Endodermal cell (in vitro differentiated cells): ENCODE measurements around the gene LBX2. TPM values are rescaled to one million over a fixed set of nuclear protein-coding genes. Genes with fewer than 3 reads are reported as not detected.
"Not testable (repeated sequence)": the region's sequence is repeated elsewhere in the genome, so short reads cannot be mapped to it uniquely, and the experiment has no call there.

ENCODE experiments used
- DNase-seq: peaks from one replicate; pipeline ENCODE4 v3.0.0-alpha.2; 2017
- H3K27ac ChIP-seq: 2 replicates; pipeline ENCODE4 v1.5.1; 2013; ENCODE audit warnings: mild to moderate bottlenecking, low read depth, low read length, moderate library complexity
- H3K27me3 ChIP-seq: 2 replicates; pipeline ENCODE4 v1.6.1; 2013; ENCODE audit warnings: mild to moderate bottlenecking, low read length, moderate library complexity; ENCODE audit not compliant: insufficient read depth, control insufficient read depth, poor library complexity, severe bottlenecking
- H3K36me3 ChIP-seq: 2 replicates; pipeline ENCODE4 v1.7.0; 2013; ENCODE audit warnings: mild to moderate bottlenecking, low read length, moderate library complexity; ENCODE audit not compliant: control insufficient read depth, insufficient read depth
- H3K4me1 ChIP-seq: one replicate; pipeline ENCODE4 v1.7.0; 2013; ENCODE audit warnings: low read length; ENCODE audit not compliant: control insufficient read depth, insufficient read depth
- H3K4me3 ChIP-seq: 2 replicates; pipeline ENCODE4 v1.5.1; 2013; ENCODE audit warnings: mild to moderate bottlenecking, low read length, moderate library complexity
- H3K9ac ChIP-seq: 2 replicates; pipeline ENCODE4 v1.6.1; 2013; ENCODE audit warnings: mild to moderate bottlenecking, low read length, moderate library complexity; ENCODE audit not compliant: poor library complexity, severe bottlenecking; ENCODE audit errors: extremely low read depth
- H3K9me3 ChIP-seq: 2 replicates; pipeline ENCODE4 v1.6.1; 2013; ENCODE audit warnings: mild to moderate bottlenecking, low read length, moderate library complexity; ENCODE audit not compliant: control insufficient read depth
- H3K27ac Mint-ChIP-seq: 2 replicates; pipeline ENCODE4 v1.8.0; 2020; ENCODE audit warnings: mixed read lengths
- H3K27me3 Mint-ChIP-seq: 2 replicates; pipeline ENCODE4 v1.8.0; 2021; ENCODE audit warnings: mild to moderate bottlenecking, mixed read lengths; ENCODE audit not compliant: insufficient read depth
- H3K36me3 Mint-ChIP-seq: 2 replicates; pipeline ENCODE4 v1.8.0; 2020; ENCODE audit warnings: low read depth, mixed read lengths
- H3K4me1 Mint-ChIP-seq: 2 replicates; pipeline ENCODE4 v1.8.0; 2020; ENCODE audit warnings: mixed read lengths
- H3K4me3 Mint-ChIP-seq: 2 replicates; pipeline ENCODE4 v1.8.0; 2020; ENCODE audit warnings: mild to moderate bottlenecking, moderate library complexity, mixed read lengths
- H3K9me3 Mint-ChIP-seq: 2 replicates; pipeline ENCODE4 v1.8.0; 2020; ENCODE audit warnings: mild to moderate bottlenecking, mixed read lengths
- WGBS, 2 experiments: methylation state at CpG; one replicate each; pipeline versions ENCODE4 v1.1.5 to v1.1.7; 2013; ENCODE audit warnings: missing lambda C conversion rate in 2 of 2, mixed read lengths in 1 of 2; ENCODE audit not compliant: insufficient coverage in 1 of 2, insufficient read length in 1 of 2; 5-methylcytosine and 5-hydroxymethylcytosine counted together
- total RNA-seq, 2 donors: library from RNA; stranded (reverse); fragmentation: NEBNext Ultra II Directional in 1 of 2; extraction: Animal tissue kit (Norgen Biotek cat#: 25700) in 1 of 2; gene quantifications; 2 replicates in 1 of 2; 3 replicates in 1 of 2; pipeline ENCODE4 v1.2.1, GENCODE V29; 2021
- TF ChIP-seq, protein P1 (sequence below): fragments of 200-600 bp; sonication (generic); conservative IDR thresholded peaks from 2 replicates; pipeline ENCODE4 v1.5.0; 2021; ENCODE audit warnings: antibody characterized with exemption, mild to moderate bottlenecking

The LBX2 gene
- total RNA-seq, 2 donors from 2014 or later = 1.3 to 1.6 TPM

DNA sequence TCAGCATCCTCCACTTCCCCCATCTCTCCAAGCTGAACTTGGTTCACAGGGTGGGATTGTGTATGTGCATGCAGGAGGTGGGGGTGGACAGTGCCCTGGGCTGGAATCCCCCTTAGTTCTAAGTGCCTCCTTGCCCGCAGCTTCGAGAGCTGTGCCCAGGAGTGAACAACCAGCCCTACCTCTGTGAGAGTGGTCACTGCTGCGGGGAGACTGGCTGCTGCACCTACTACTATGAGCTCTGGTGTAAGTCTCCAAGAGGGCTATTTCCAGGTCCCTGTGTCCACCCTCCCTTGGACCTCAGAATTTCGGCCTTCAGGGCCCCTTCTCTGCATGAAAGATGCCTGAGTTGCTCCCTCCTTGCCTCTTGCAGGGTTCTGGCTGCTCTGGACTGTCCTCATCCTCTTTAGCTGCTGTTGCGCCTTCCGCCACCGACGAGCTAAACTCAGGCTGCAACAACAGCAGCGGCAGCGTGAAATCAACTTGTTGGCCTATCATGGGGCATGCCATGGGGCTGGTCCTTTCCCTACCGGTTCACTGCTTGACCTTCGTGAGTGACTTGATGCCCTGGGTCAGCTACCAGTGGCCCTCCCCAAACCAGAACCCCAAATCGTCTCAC is 39.8 kb downstream of the LBX2 start:
- H3K9ac ChIP-seq, H3K9me3 ChIP-seq, H3K27ac ChIP-seq, DNase-seq, H3K9me3 Mint-ChIP-seq, H3K4me1 ChIP-seq, H3K27me3 Mint-ChIP-seq, H3K27me3 ChIP-seq: not testable (repeated sequence)
- peak overlapping the region; percentile 83 for H3K4me3 Mint-ChIP-seq
- peak overlapping the region; percentile 75 for H3K27ac Mint-ChIP-seq
- peaks cover 27% of the 10 kb centered on the region for H3K36me3 Mint-ChIP-seq
- peaks cover 28% of the 10 kb centered on the region for H3K36me3 ChIP-seq
- WGBS, 2 experiments = 89 to 90% methylated on average over 6 to 13 of the region's 13 CpGs
- peaks cover 29% of the 10 kb centered on the region for H3K4me1 Mint-ChIP-seq
- peak overlapping the region; percentile 93 for H3K4me3 ChIP-seq

DNA sequence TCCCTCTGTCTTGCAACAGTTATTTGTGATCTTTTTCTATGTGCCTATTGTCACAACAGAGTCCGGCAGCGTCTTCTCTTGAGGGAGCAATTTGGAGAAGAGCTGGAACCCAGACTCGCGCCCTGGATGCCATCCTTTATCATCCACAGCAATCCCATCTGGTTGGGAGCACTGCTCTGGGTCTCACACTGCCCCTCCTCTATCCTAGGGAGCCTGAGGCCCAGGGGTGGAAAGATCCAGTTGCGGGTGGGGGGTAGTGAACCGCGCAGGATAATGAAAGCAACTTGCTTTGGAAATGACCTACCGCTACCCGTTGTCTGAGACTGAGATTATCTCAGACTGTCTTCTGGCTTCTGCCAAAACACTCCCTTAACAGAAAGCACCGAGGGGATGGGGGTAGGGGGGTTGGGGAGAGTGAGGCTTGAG is 40.5 kb downstream of the LBX2 start:
- Histone ChIP-seq H3K9me3 (no peaks in the 10 kb centered on the region), H3K36me3 (peaks cover 28% of the 10 kb centered on the region), H3K4me3 (peak overlapping the region; percentile 93), H3K27me3 (no peaks in the 10 kb centered on the region), H3K27ac (peak overlapping the region; percentile 77), H3K4me1 (no peaks in the 10 kb centered on the region), H3K9ac (peak overlapping the region; percentile 67)
- no peak for DNase-seq
- Mint-ChIP-seq H3K4me3 (peak overlapping the region; percentile 83), H3K9me3 (no peaks in the 10 kb centered on the region), H3K4me1 (peaks cover 27% of the 10 kb centered on the region), H3K27me3 (no peaks in the 10 kb centered on the region), H3K27ac (peak overlapping the region; percentile 94), H3K36me3 (peaks cover 27% of the 10 kb centered on the region)
- TF ChIP-seq, protein P1, sequence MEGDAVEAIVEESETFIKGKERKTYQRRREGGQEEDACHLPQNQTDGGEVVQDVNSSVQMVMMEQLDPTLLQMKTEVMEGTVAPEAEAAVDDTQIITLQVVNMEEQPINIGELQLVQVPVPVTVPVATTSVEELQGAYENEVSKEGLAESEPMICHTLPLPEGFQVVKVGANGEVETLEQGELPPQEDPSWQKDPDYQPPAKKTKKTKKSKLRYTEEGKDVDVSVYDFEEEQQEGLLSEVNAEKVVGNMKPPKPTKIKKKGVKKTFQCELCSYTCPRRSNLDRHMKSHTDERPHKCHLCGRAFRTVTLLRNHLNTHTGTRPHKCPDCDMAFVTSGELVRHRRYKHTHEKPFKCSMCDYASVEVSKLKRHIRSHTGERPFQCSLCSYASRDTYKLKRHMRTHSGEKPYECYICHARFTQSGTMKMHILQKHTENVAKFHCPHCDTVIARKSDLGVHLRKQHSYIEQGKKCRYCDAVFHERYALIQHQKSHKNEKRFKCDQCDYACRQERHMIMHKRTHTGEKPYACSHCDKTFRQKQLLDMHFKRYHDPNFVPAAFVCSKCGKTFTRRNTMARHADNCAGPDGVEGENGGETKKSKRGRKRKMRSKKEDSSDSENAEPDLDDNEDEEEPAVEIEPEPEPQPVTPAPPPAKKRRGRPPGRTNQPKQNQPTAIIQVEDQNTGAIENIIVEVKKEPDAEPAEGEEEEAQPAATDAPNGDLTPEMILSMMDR = no peak
- WGBS, 2 experiments = 0 to 17% methylated on average over 2 to 10 of the region's 10 CpGs

DNA sequence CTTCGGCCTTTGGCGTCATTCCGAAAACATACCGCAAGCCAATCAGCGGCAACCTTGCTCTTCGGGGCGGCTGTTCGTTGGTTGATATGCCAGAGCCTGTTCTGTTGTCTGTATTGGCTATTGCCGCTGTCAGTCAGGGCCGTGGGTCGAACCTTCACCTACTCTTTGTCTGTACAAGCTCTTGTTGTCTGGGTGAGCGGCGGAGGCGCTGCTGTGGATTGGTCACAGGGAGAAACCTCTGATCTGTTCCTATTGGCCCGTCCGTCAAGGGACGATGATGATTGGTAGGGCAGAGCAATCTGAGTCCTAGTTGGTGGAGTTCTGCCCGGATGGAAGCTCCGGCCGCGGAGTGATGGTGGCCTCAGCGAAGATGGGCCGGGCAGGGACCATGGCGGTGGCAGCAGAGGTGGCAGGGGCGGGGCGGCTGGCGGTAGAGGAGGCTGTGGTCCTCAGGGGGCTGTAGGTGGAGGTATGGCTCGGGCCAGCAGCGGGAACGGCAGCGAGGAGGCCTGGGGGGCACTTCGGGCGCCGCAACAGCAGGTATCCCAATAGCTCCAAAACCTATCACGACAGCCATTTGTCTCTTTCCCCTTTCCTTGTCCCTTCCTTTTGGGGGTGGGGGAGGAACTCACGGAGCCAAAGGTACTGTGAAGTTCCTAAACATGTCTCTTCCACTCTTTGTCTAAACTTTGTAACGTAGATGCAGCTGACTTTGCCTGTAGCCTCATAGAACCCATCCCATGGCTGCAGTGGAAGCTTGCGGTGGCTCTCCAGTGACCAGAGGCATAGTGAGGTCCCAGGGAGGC is 41.1 kb downstream of the LBX2 start, which contains the start of gene WBP1:
WBP1 (plus strand) TSS at position 307 of the 806 bp plus-strand sequence; CDS start at position 472, 165 bp downstream.
- TF ChIP-seq, protein P1 = no peak
- H3K36me3 Mint-ChIP-seq = peaks cover 26% of the 10 kb centered on the region
- H3K27me3 Mint-ChIP-seq = no peaks in the 10 kb centered on the region
- WGBS, 2 experiments = 0% methylated on average over 16 to 38 of the region's 38 CpGs
- Histone ChIP-seq H3K4me3 (peak within 1 kb of the TSS; percentile 93), H3K4me1 (no peaks in the 10 kb centered on the region), H3K36me3 (peaks cover 27% of the 10 kb centered on the region), H3K9ac (peak within 1 kb of the TSS; percentile 84), H3K9me3 (no peaks in the 10 kb centered on the region), H3K27ac (peak within 1 kb of the TSS; percentile 88), H3K27me3 (no peaks in the 10 kb centered on the region)
- H3K4me1 Mint-ChIP-seq = peaks cover 27% of the 10 kb centered on the region
- H3K9me3 Mint-ChIP-seq = no peaks in the 10 kb centered on the region
- H3K4me3 Mint-ChIP-seq = peak within 1 kb of the TSS; percentile 83
- DNase-seq = peak; percentile 100
- peak within 1 kb of the TSS; percentile 99 for H3K27ac Mint-ChIP-seq
